Karpas-422 (cell line): Measurements from ENCODE around the gene CILP2. TPM values are rescaled to one million over a fixed set of nuclear protein-coding genes. Genes with fewer than 3 reads are reported as not detected.

Experiments used
- DNase-seq: peaks from one replicate; pipeline ENCODE4 v3.0.0-alpha.2; 2015
- H2AFZ ChIP-seq: fragments of 200-600 bp; sonication (generic); 2 replicates; pipeline ENCODE4 v1.6.1; 2014; ENCODE audit warnings: antibody characterized with exemption, low read length, mixed read lengths
- H3K27ac ChIP-seq: fragments of 200-600 bp; sonication (generic); 2 replicates; pipeline ENCODE4 v1.5.1; 2014; ENCODE audit warnings: mild to moderate bottlenecking, low read length, moderate library complexity
- H3K27me3 ChIP-seq: fragments of 200-600 bp; sonication (generic); 2 replicates; pipeline ENCODE4 v1.6.1; 2014; ENCODE audit warnings: low read length, mixed read lengths
- H3K36me3 ChIP-seq: fragments of 200-600 bp; sonication (generic); 2 replicates; pipeline ENCODE4 v1.6.1; 2014; ENCODE audit warnings: low read length, mixed read lengths; ENCODE audit not compliant: insufficient read depth
- H3K4me1 ChIP-seq: fragments of 200-600 bp; sonication (generic); 2 replicates; pipeline ENCODE4 v1.6.1; 2014; ENCODE audit warnings: mild to moderate bottlenecking, low read length, mixed read lengths
- H3K4me2 ChIP-seq: fragments of 200-600 bp; sonication (generic); 2 replicates; pipeline ENCODE4 v1.6.1; 2014; ENCODE audit warnings: low read length, low read depth, mild to moderate bottlenecking; ENCODE audit not compliant: poor library complexity, severe bottlenecking
- H3K4me3 ChIP-seq: fragments of 200-600 bp; sonication (generic); 2 replicates; pipeline ENCODE4 v1.5.1; 2014; ENCODE audit warnings: mild to moderate bottlenecking, antibody characterized with exemption, low read length, mixed read lengths
- H3K79me2 ChIP-seq: fragments of 200-600 bp; sonication (generic); 2 replicates; pipeline ENCODE4 v1.6.1; 2014; ENCODE audit warnings: mild to moderate bottlenecking, low read length, mixed read lengths
- H3K9ac ChIP-seq: fragments of 200-600 bp; sonication (generic); 2 replicates; pipeline ENCODE4 v1.6.0; 2014; ENCODE audit warnings: low read length
- H3K9me2 ChIP-seq: fragments of 200-600 bp; sonication (generic), shearing (Covaris generic); replicated peaks from 2 replicates; pipeline ENCODE4 v1.6.0; 2014; ENCODE audit warnings: mild to moderate bottlenecking, low read length, moderate library complexity; ENCODE audit not compliant: insufficient read depth
- H3K9me3 ChIP-seq: fragments of 300-700, 200-600 bp; sonication (generic); 2 replicates; pipeline ENCODE4 v1.6.1; 2014; ENCODE audit warnings: low read length, mixed read lengths
- H4K20me1 ChIP-seq: fragments of 200-600 bp; sonication (generic); 2 replicates; pipeline ENCODE4 v1.6.1; 2014; ENCODE audit warnings: mild to moderate bottlenecking, antibody characterized with exemption, low read length, low read depth; ENCODE audit not compliant: insufficient read depth
- total RNA-seq: library from RNA; depleted of rRNA; stranded (reverse); fragments of >200 nt; shearing (Covaris generic); gene quantifications from 2 replicates; pipeline ENCODE4 v1.2.3, GENCODE V29; 2014; ENCODE audit warnings: low replicate concordance

The CILP2 gene
- total RNA-seq, 1 experiment from 2014 or later, result 0.15 TPM

GRCh38 chr19:19502808-19503602 lies 35.1 kb upstream of the CILP2 start:
- H3K4me3 ChIP-seq, result no peak overlapping the region
- no peak overlapping the region for H3K4me2 ChIP-seq
- no peaks in the 10 kb centered on the region for H3K79me2 ChIP-seq
- no peak for DNase-seq
- no peaks in the 10 kb centered on the region for H3K4me1 ChIP-seq
- H3K27me3 ChIP-seq, result no peaks in the 10 kb centered on the region
- H4K20me1 ChIP-seq, result no peaks in the 10 kb centered on the region
- no peaks in the 10 kb centered on the region for H3K9me3 ChIP-seq
- H3K9ac ChIP-seq, result no peak overlapping the region
- H3K9me2 ChIP-seq, result no peaks in the 10 kb centered on the region
- 0 out of 2 replicates have a peak, but pooled peaks cover 10% of the 10 kb centered on the region for H3K36me3 ChIP-seq
- H3K27ac ChIP-seq, result no peak overlapping the region
- no peak overlapping the region for H2AFZ ChIP-seq

- Histone ChIP-seq H3K9me2 (no peaks in the 10 kb centered on the region), H3K4me1 (no peaks in the 10 kb centered on the region), H3K9ac (no peak overlapping the region), H3K27me3 (no peaks in the 10 kb centered on the region), H3K4me3 (no peak overlapping the region), H2AFZ (no peak overlapping the region), H3K27ac (no peak overlapping the region), H3K36me3 (0 out of 2 replicates have a peak, but pooled peaks cover 10% of the 10 kb centered on the region), H3K79me2 (no peaks in the 10 kb centered on the region), H4K20me1 (no peaks in the 10 kb centered on the region), H3K9me3 (no peaks in the 10 kb centered on the region), H3K4me2 (no peak overlapping the region)
- no peak for DNase-seq
These were observed 33.1 kb upstream of the CILP2 start for GRCh38 chr19:19504754-19505668.

- no peak for DNase-seq
- H3K4me3 ChIP-seq, result no peak overlapping the region
- H3K36me3 ChIP-seq, result 0 out of 2 replicates have a peak, but pooled peaks cover 10% of the 10 kb centered on the region
- H3K9ac ChIP-seq, result no peak overlapping the region
- H3K27me3 ChIP-seq, result no peaks in the 10 kb centered on the region
- H3K4me1 ChIP-seq, result no peaks in the 10 kb centered on the region
- H4K20me1 ChIP-seq, result no peaks in the 10 kb centered on the region
- H3K79me2 ChIP-seq, result no peaks in the 10 kb centered on the region
- H3K27ac ChIP-seq, result no peak overlapping the region
- no peak overlapping the region for H3K4me2 ChIP-seq
- H3K9me2 ChIP-seq, result no peaks in the 10 kb centered on the region
- no peaks in the 10 kb centered on the region for H3K9me3 ChIP-seq
- no peak overlapping the region for H2AFZ ChIP-seq
These were observed 32.3 kb upstream of the CILP2 start for GRCh38 chr19:19505669-19506326.

GRCh38 chr19:19506592-19506991 lies 31.5 kb upstream of the CILP2 start:
- Histone ChIP-seq H2AFZ (no peak overlapping the region), H3K4me3 (no peak overlapping the region), H3K9me3 (no peaks in the 10 kb centered on the region), H3K27ac (no peak overlapping the region), H3K9ac (no peak overlapping the region), H3K36me3 (0 out of 2 replicates have a peak, but pooled peaks cover 10% of the 10 kb centered on the region), H3K4me1 (no peaks in the 10 kb centered on the region), H3K9me2 (no peaks in the 10 kb centered on the region), H3K4me2 (no peak overlapping the region), H4K20me1 (no peaks in the 10 kb centered on the region), H3K27me3 (no peaks in the 10 kb centered on the region), H3K79me2 (no peaks in the 10 kb centered on the region)
- no peak for DNase-seq

GRCh38 chr19:19507354-19507753 lies 30.7 kb upstream of the CILP2 start:
- no peaks in the 10 kb centered on the region for H3K79me2 ChIP-seq

GRCh38 chr19:19508217-19508616 lies 29.8 kb upstream of the CILP2 start:
- 0 out of 2 replicates have a peak, but pooled peaks cover 9% of the 10 kb centered on the region for H3K36me3 ChIP-seq
- no peak overlapping the region for H3K9ac ChIP-seq
- no peak overlapping the region for H2AFZ ChIP-seq
- H4K20me1 ChIP-seq, result no peaks in the 10 kb centered on the region
- no peaks in the 10 kb centered on the region for H3K79me2 ChIP-seq
- H3K27ac ChIP-seq, result no peak overlapping the region
- no peaks in the 10 kb centered on the region for H3K9me3 ChIP-seq
- no peak overlapping the region for H3K4me3 ChIP-seq
- H3K4me2 ChIP-seq, result no peak overlapping the region
- no peaks in the 10 kb centered on the region for H3K27me3 ChIP-seq
- no peaks in the 10 kb centered on the region for H3K4me1 ChIP-seq
- no peaks in the 10 kb centered on the region for H3K9me2 ChIP-seq
- DNase-seq, result no peak

More at GRCh38 chr19:19507354-19507753, 30.7 kb upstream of the CILP2 start:
- Histone ChIP-seq H4K20me1 (no peaks in the 10 kb centered on the region), H3K4me2 (no peak overlapping the region), H3K27ac (no peak overlapping the region), H2AFZ (no peak overlapping the region), H3K9ac (no peak overlapping the region), H3K4me1 (no peaks in the 10 kb centered on the region), H3K27me3 (no peaks in the 10 kb centered on the region), H3K4me3 (no peak overlapping the region), H3K9me2 (no peaks in the 10 kb centered on the region), H3K36me3 (0 out of 2 replicates have a peak, but pooled peaks cover 10% of the 10 kb centered on the region), H3K9me3 (no peaks in the 10 kb centered on the region)
- no peak for DNase-seq

GRCh38 chr19:19510432-19510831 lies 27.6 kb upstream of the CILP2 start:
- H3K27me3 ChIP-seq, result no peaks in the 10 kb centered on the region
- no peak overlapping the region for H3K4me2 ChIP-seq
- no peaks in the 10 kb centered on the region for H3K9me3 ChIP-seq
- no peak for DNase-seq
- peaks cover 5% of the 10 kb centered on the region for H3K4me1 ChIP-seq
- no peak overlapping the region for H3K27ac ChIP-seq
- no peak overlapping the region for H3K4me3 ChIP-seq
- H3K36me3 ChIP-seq, result no peaks in the 10 kb centered on the region
- no peak overlapping the region for H2AFZ ChIP-seq
- no peaks in the 10 kb centered on the region for H3K9me2 ChIP-seq
- H3K79me2 ChIP-seq, result no peaks in the 10 kb centered on the region
- no peaks in the 10 kb centered on the region for H4K20me1 ChIP-seq
- H3K9ac ChIP-seq, result no peak overlapping the region
